Measurements from ENCODE around the gene FUT9. TPM values are rescaled to one million over a fixed set of nuclear protein-coding genes. Genes with fewer than 3 reads are reported as not detected.

Gene FUT9
- total RNA-seq, 6 experiments from 2014 or later = not detected

DNA sequence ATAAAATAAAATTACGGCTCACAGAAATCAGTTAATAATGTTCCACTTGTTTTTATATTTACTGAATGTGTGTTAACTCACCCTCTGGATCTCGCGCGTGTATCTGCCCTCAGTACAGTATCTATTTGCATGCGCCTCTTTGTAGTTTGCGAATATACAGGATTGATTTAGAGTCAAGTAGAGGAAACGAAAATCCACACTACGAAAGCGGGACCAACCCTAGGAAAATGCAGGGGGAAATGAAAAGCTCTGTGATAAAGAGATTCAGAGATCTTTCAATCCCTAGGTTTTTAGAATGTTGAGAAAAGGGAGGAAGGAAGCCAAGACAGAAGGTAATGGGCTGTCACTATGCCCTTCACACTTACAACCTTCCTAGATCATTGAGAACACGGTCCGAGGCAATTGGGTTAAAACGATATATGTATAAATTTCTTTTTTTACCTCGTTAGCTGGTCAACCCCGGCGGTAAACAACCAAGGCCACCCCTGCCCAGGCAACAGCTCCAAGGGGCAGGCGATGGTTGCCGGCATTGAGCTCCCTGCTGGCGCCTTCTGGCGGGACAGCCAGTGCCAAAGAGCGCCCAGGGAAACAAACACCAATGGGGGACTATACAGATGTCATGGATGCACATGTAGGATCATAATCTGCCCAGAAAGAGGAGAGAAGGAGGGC lies 792 bp upstream of the FUT9 start:
- Histone ChIP-seq H3K36me3 (no peaks in the 10 kb centered on the region), H3K27me3 (no peaks in the 10 kb centered on the region), H3K4me3 (no peak overlapping the region), H3K4me1 (no peaks in the 10 kb centered on the region), H3K9me3 (no peaks in the 10 kb centered on the region), H3K27ac (no peak overlapping the region)
- intact Hi-C loops (cut with DNase I) = no loop called here
- TF ChIP-seq, protein P1, sequence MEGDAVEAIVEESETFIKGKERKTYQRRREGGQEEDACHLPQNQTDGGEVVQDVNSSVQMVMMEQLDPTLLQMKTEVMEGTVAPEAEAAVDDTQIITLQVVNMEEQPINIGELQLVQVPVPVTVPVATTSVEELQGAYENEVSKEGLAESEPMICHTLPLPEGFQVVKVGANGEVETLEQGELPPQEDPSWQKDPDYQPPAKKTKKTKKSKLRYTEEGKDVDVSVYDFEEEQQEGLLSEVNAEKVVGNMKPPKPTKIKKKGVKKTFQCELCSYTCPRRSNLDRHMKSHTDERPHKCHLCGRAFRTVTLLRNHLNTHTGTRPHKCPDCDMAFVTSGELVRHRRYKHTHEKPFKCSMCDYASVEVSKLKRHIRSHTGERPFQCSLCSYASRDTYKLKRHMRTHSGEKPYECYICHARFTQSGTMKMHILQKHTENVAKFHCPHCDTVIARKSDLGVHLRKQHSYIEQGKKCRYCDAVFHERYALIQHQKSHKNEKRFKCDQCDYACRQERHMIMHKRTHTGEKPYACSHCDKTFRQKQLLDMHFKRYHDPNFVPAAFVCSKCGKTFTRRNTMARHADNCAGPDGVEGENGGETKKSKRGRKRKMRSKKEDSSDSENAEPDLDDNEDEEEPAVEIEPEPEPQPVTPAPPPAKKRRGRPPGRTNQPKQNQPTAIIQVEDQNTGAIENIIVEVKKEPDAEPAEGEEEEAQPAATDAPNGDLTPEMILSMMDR (IDR thresholded peaks at IDR 0.05) = no peak
- TF ChIP-seq POLR2A (IDR thresholded peaks at IDR 0.05) = no peak
- 8% methylated on average over 20 of the region's 20 CpGs for WGBS (ENCODE audit: insufficient coverage, low coverage, low lambda C conversion rate, missing lambda C conversion rate)
- no peak for ATAC-seq
- no peak for DNase-seq

DNA sequence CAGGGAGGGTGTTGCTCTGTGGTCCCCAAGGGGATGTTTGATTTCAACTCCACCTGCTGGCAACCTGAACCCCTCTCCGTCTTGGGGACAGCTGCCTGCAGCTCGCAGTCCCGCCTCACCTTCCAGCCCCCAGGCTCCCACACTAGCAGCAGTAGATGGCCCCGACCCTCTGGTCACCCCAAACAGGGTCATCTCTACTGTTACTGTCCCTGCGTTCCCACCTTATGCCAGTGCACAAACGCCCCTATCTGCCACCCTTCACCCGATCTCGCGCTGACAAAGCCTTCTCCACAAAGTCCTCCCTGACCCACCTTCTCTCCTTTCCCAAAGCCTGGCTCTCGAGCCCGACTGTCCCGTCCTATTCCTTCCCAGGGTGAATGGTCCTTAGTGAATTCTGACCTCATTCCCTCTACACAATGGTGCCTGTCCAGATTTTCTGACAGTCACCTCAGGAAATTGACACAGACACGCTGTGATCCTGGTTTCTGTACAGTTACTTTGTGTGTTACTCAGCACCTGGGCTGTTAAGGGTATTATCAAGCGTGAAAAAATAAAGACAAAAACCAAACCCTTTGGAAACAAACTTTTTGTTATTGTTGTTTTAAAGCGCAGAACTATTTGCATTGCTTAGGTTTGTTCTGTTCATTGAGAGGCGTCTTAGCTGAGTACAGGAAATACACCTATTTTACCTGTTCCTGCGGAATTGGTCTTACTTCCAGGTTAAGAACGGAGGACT lies 728 bp downstream of the FUT9 start:
- H3K36me3 ChIP-seq = no peaks in the 10 kb centered on the region
- H3K27me3 ChIP-seq = no peaks in the 10 kb centered on the region
- no peak overlapping the region for H3K27ac ChIP-seq
- no peaks in the 10 kb centered on the region for H3K4me1 ChIP-seq
- H3K9me3 ChIP-seq = no peaks in the 10 kb centered on the region
- intact Hi-C loops (cut with DNase I) = no loop called here
- peak in 1 of 3 donors; percentile 20 for DNase-seq
- peak in 1 of 4 donors; percentile 13 for ATAC-seq
- WGBS (ENCODE audit: insufficient coverage, low coverage, low lambda C conversion rate, missing lambda C conversion rate) = 6% methylated on average over 18 of the region's 18 CpGs
- TF ChIP-seq POLR2A (IDR thresholded peaks at IDR 0.05) = no peak
- TF ChIP-seq, protein P1 (IDR thresholded peaks at IDR 0.05) = no peak
- H3K4me3 ChIP-seq = no peak overlapping the region

DNA sequence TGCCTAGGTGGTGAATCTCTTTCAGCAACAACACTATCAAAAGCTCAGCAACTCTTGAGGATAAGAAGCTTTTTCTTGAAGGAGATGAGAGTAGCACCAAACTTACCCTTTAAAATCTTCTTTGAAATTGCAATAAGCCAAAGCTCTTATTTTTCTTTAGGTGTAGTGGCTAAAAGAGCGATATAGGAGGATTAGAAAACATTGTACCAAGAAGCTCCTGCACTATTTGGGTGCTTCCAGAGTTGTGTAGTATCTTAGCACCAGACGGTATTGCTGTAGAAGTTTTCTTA lies 1.2 kb downstream of the FUT9 start:
- Histone ChIP-seq H3K27me3 (no peaks in the 10 kb centered on the region), H3K4me1 (no peaks in the 10 kb centered on the region), H3K4me3 (no peak overlapping the region), H3K9me3 (no peaks in the 10 kb centered on the region), H3K27ac (no peak overlapping the region), H3K36me3 (no peaks in the 10 kb centered on the region)
- intact Hi-C loops (cut with DNase I) = no loop called here
- TF ChIP-seq POLR2A (IDR thresholded peaks at IDR 0.05) = no peak
- TF ChIP-seq, protein P1 (IDR thresholded peaks at IDR 0.05) = no peak
- DNase-seq (no peak), ATAC-seq (no peak)
- WGBS (ENCODE audit: insufficient coverage, low coverage, low lambda C conversion rate, missing lambda C conversion rate) = 37% methylated on average over 2 of the region's 2 CpGs

DNA sequence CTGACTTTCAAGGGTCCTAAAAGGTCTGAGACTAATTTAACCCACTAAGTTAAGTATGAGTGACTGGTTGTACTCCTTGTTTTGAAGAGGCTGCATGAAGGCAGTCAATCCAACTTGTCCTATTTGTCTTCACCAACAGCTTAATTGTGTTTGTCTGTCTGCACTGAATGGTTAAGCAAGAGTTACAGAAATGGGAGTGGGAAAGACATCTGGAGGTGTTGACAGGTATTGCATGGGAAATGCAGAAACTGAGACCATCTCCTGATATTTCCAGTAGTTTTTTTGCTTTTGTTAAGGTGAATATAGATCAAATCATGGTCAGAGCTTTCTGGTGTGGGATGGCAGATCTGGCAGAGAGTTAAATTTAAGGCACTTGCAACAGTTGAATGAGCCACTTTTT lies 6.5 kb downstream of the FUT9 start:
- intact Hi-C loops (cut with DNase I) = no loop called here
- H3K27me3 ChIP-seq = no peaks in the 10 kb centered on the region
- no peaks in the 10 kb centered on the region for H3K36me3 ChIP-seq
- no peaks in the 10 kb centered on the region for H3K9me3 ChIP-seq
- H3K27ac ChIP-seq = no peak overlapping the region
- DNase-seq (no peak), ATAC-seq (no peak)
- no peaks in the 10 kb centered on the region for H3K4me1 ChIP-seq
- no peak overlapping the region for H3K4me3 ChIP-seq
- TF ChIP-seq, protein P1 (IDR thresholded peaks at IDR 0.05) = no peak
- no peak for TF ChIP-seq POLR2A (IDR thresholded peaks at IDR 0.05)
